GM12878 (cell line): Measurements from ENCODE around the gene MGAT3. TPM values are rescaled to one million over a fixed set of nuclear protein-coding genes. Genes with fewer than 3 reads are reported as not detected.

Source experiments
- ATF7 ChIP-seq: fragments of 450-650 bp; IDR thresholded peaks from 2 replicates; pipeline ENCODE4 v1.6.1; 2016; ENCODE audit warnings: low read depth, mild to moderate bottlenecking
- CHD2 ChIP-seq: IDR thresholded peaks from 2 replicates; pipeline ENCODE4 v1.6.1; 2011; ENCODE audit warnings: low read depth, low read length, improper control_type of control experiment, borderline replicate concordance
- EGR1 ChIP-seq, 2 experiments: IDR thresholded peaks; 1 replicate in 1 of 2; 2 replicates in 1 of 2; pipeline ENCODE4 v1.6.1; 2011 to 2012; ENCODE audit warnings: low read depth in 2 of 2, low read length in 2 of 2, borderline replicate concordance in 1 of 2, mild to moderate bottlenecking in 1 of 2, moderate library complexity in 1 of 2
- MTA2 ChIP-seq: fragments of 450-650 bp; IDR thresholded peaks from 2 replicates; pipeline ENCODE4 v1.6.1; 2016; ENCODE audit warnings: low read depth, mild to moderate bottlenecking, moderate library complexity
- RELA ChIP-seq: fragments of 450-650 bp; IDR thresholded peaks from 2 replicates; pipeline ENCODE4 v1.8.0; 2014; ENCODE audit warnings: borderline replicate concordance; ENCODE audit not compliant: partially characterized antibody
- YY1 ChIP-seq: IDR thresholded peaks from 2 replicates; pipeline ENCODE4 v1.6.1; 2011; ENCODE audit warnings: low read depth, mild to moderate bottlenecking, low read length
- ZNF24 ChIP-seq: fragments of 450-650 bp; IDR thresholded peaks from 2 replicates; pipeline ENCODE4 v1.6.1; 2017; ENCODE audit warnings: antibody characterized with exemption, mild to moderate bottlenecking
- polyA plus RNA-seq, 11 experiments: library from polyadenylated mRNA; depleted of rRNA in 4 of 11; unstranded in 6 of 11; stranded (reverse) in 5 of 11; fragments of >200 nt; fragmentation: Nextera tagmentation in 4 of 11; fragmentation: Illumina TruSeq in 1 of 11; extraction: Ambion mirVana in 4 of 11; extraction: Trizol in 1 of 11; gene quantifications; 1 replicate in 1 of 11; 2 replicates in 10 of 11; pipeline versions ENCODE4 v1.2.1 to v1.2.3, GENCODE V29; 2011 to 2016; ENCODE audit warnings: inconsistent platforms in 2 of 11, missing spikeins in 2 of 11, low read depth in 1 of 11
- total RNA-seq, 4 experiments: library from RNA; depleted of rRNA in 3 of 4; stranded (reverse); fragments of >200 nt in 3 of 4; fragmentation: Illumina TruSeq in 1 of 4; extraction: Trizol in 1 of 4; gene quantifications; 2 replicates each; pipeline versions ENCODE4 v1.2.1 to v1.2.3, GENCODE V29; 2013 to 2021
- TF ChIP-seq, protein P1 (sequence below), 3 experiments: IDR thresholded peaks in 2 of 3; conservative IDR thresholded peaks in 1 of 3; 2 replicates each; pipeline ENCODE4 v1.5.1; 2011; ENCODE audit warnings: low read depth in 3 of 3, low read length in 3 of 3, mild to moderate bottlenecking in 3 of 3, control low read depth in 2 of 3, moderate library complexity in 2 of 3, inconsistent platforms in 1 of 3, mixed read lengths in 1 of 3; ENCODE audit not compliant: control insufficient read depth in 2 of 3, insufficient read depth in 1 of 3; ENCODE audit errors: extremely low read depth in 1 of 3
- TF ChIP-seq, protein P2 (sequence below): IDR thresholded peaks from 2 replicates; pipeline ENCODE4 v1.6.1; 2012; ENCODE audit warnings: mild to moderate bottlenecking, low read depth, low read length
- TF ChIP-seq, protein P3 (sequence below): fragments of 450-650 bp; formaldehyde crosslinking; IDR thresholded peaks from 2 replicates; pipeline ENCODE4 v1.5.0; 2022; ENCODE audit warnings: mild to moderate bottlenecking, missing genetic modification characterization
- TF ChIP-seq, protein P4 (sequence below): fragments of 450-650 bp; IDR thresholded peaks from 2 replicates; pipeline ENCODE4 v1.6.1; 2017; ENCODE audit warnings: borderline replicate concordance
- TF ChIP-seq, protein P5 (sequence below): fragments of 450-650 bp; IDR thresholded peaks from 2 replicates; pipeline ENCODE4 v1.6.1; 2017; ENCODE audit warnings: low read depth, mild to moderate bottlenecking, moderate library complexity

MGAT3 gene
- total and polyA plus RNA-seq, 10 of the 15 experiments (the other 5 are each of a cell fraction or from before 2014, with no cell fraction given): 0.32 to 40.2 (median 11.9) TPM

DNA sequence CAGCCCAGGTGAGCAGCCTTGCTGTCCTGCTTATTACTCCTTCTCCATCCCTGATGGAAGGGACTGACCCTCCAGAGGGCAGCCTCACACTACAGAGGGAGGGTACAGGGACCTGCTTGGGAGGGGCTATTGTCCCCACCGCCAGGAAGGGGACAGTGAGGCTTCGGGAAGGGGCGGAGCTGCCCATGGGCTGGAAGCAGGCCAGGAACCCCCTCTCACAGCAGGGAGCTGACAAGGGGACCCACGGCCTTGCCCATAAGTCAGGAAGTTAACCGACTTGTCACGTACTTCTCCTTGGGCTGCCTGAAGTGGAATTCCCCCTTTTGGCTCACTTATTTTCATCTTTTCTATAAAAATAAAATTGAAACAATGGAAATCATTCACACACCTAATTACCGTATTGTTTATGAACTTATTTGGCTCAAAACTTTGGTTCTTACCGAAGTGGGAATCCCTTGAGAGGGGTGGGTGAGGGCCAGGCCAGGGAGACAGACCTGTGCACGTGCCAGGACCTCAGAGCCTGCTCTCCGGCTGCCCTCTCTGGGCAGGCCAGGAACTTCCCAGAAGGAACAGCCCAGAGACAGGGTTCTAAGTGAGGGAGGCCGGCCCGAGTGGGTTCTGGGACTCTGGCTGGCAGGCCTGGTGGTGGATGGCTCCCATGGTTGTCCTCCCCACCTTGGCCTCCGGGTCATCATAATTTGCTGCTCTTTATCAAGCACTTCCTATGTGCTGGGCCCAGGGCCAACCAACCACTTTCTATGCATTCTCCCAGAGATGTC lies 5.8 kb downstream of the MGAT3 start (continued):
- TF ChIP-seq RELA (peak; percentile 36), MTA2 (peak; percentile 61; the same call in 1 of the 2 replicates), ZNF24 (peak; percentile 98), YY1 (0 out of 2 replicates have a peak, but pooled peaks have one; percentile 26), EGR1 (IDR thresholded peaks at IDR 0.05; ENCODE audit: borderline replicate concordance in 1 of 2, low read depth in 2 of 2, low read length in 2 of 2) (no peak), ATF7 (0 out of 2 replicates have a peak, but pooled peaks have one; percentile 25), CHD2 (no peak)
- TF ChIP-seq, protein P1, sequence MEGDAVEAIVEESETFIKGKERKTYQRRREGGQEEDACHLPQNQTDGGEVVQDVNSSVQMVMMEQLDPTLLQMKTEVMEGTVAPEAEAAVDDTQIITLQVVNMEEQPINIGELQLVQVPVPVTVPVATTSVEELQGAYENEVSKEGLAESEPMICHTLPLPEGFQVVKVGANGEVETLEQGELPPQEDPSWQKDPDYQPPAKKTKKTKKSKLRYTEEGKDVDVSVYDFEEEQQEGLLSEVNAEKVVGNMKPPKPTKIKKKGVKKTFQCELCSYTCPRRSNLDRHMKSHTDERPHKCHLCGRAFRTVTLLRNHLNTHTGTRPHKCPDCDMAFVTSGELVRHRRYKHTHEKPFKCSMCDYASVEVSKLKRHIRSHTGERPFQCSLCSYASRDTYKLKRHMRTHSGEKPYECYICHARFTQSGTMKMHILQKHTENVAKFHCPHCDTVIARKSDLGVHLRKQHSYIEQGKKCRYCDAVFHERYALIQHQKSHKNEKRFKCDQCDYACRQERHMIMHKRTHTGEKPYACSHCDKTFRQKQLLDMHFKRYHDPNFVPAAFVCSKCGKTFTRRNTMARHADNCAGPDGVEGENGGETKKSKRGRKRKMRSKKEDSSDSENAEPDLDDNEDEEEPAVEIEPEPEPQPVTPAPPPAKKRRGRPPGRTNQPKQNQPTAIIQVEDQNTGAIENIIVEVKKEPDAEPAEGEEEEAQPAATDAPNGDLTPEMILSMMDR (IDR thresholded peaks at IDR 0.05 in 2 of 3, conservative IDR thresholded peaks at IDR 0.05 in 1 of 3; ENCODE audit: control insufficient read depth in 2 of 3, extremely low read depth in 1 of 3, insufficient read depth in 1 of 3, low read depth in 3 of 3, low read length in 3 of 3): peak in 2 of 3 experiments; percentile 7 to 46; a peak in 3 of 6 replicates
- TF ChIP-seq, protein P2, sequence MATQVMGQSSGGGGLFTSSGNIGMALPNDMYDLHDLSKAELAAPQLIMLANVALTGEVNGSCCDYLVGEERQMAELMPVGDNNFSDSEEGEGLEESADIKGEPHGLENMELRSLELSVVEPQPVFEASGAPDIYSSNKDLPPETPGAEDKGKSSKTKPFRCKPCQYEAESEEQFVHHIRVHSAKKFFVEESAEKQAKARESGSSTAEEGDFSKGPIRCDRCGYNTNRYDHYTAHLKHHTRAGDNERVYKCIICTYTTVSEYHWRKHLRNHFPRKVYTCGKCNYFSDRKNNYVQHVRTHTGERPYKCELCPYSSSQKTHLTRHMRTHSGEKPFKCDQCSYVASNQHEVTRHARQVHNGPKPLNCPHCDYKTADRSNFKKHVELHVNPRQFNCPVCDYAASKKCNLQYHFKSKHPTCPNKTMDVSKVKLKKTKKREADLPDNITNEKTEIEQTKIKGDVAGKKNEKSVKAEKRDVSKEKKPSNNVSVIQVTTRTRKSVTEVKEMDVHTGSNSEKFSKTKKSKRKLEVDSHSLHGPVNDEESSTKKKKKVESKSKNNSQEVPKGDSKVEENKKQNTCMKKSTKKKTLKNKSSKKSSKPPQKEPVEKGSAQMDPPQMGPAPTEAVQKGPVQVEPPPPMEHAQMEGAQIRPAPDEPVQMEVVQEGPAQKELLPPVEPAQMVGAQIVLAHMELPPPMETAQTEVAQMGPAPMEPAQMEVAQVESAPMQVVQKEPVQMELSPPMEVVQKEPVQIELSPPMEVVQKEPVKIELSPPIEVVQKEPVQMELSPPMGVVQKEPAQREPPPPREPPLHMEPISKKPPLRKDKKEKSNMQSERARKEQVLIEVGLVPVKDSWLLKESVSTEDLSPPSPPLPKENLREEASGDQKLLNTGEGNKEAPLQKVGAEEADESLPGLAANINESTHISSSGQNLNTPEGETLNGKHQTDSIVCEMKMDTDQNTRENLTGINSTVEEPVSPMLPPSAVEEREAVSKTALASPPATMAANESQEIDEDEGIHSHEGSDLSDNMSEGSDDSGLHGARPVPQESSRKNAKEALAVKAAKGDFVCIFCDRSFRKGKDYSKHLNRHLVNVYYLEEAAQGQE: no peak
- TF ChIP-seq, protein P3, sequence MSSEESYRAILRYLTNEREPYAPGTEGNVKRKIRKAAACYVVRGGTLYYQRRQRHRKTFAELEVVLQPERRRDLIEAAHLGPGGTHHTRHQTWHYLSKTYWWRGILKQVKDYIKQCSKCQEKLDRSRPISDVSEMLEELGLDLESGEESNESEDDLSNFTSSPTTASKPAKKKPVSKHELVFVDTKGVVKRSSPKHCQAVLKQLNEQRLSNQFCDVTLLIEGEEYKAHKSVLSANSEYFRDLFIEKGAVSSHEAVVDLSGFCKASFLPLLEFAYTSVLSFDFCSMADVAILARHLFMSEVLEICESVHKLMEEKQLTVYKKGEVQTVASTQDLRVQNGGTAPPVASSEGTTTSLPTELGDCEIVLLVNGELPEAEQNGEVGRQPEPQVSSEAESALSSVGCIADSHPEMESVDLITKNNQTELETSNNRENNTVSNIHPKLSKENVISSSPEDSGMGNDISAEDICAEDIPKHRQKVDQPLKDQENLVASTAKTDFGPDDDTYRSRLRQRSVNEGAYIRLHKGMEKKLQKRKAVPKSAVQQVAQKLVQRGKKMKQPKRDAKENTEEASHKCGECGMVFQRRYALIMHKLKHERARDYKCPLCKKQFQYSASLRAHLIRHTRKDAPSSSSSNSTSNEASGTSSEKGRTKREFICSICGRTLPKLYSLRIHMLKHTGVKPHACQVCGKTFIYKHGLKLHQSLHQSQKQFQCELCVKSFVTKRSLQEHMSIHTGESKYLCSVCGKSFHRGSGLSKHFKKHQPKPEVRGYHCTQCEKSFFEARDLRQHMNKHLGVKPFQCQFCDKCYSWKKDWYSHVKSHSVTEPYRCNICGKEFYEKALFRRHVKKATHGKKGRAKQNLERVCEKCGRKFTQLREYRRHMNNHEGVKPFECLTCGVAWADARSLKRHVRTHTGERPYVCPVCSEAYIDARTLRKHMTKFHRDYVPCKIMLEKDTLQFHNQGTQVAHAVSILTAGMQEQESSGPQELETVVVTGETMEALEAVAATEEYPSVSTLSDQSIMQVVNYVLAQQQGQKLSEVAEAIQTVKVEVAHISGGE (CRISPR knock-in tag): no peak
- TF ChIP-seq, protein P4, sequence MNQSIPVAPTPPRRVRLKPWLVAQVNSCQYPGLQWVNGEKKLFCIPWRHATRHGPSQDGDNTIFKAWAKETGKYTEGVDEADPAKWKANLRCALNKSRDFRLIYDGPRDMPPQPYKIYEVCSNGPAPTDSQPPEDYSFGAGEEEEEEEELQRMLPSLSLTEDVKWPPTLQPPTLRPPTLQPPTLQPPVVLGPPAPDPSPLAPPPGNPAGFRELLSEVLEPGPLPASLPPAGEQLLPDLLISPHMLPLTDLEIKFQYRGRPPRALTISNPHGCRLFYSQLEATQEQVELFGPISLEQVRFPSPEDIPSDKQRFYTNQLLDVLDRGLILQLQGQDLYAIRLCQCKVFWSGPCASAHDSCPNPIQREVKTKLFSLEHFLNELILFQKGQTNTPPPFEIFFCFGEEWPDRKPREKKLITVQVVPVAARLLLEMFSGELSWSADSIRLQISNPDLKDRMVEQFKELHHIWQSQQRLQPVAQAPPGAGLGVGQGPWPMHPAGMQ: no peak
- TF ChIP-seq, protein P5, sequence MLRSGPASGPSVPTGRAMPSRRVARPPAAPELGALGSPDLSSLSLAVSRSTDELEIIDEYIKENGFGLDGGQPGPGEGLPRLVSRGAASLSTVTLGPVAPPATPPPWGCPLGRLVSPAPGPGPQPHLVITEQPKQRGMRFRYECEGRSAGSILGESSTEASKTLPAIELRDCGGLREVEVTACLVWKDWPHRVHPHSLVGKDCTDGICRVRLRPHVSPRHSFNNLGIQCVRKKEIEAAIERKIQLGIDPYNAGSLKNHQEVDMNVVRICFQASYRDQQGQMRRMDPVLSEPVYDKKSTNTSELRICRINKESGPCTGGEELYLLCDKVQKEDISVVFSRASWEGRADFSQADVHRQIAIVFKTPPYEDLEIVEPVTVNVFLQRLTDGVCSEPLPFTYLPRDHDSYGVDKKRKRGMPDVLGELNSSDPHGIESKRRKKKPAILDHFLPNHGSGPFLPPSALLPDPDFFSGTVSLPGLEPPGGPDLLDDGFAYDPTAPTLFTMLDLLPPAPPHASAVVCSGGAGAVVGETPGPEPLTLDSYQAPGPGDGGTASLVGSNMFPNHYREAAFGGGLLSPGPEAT: peak; percentile 91
